Aorta (tissue), 5 donors: ENCODE measurements around the gene GPRIN3. TPM values are rescaled to one million over a fixed set of nuclear protein-coding genes. Genes with fewer than 3 reads are reported as not detected.

Source experiments
- ATAC-seq: fragments of 200-7000 bp; cut with Tn5 transposase; one replicate; pipeline ENCODE4 v1.9.1; 2022; ENCODE audit warnings: moderate library complexity; ENCODE audit not compliant: low FRiP score
- DNase-seq, 2 donors: peaks; one replicate each; pipeline ENCODE4 v3.0.0-alpha.2; 2020
- H3K27ac ChIP-seq, 2 donors: one replicate each; pipeline ENCODE4 v1.5.1; 2013; ENCODE audit warnings: low read length in 2 of 2, mild to moderate bottlenecking in 2 of 2, moderate library complexity in 2 of 2, control low read depth in 1 of 2, inconsistent platforms in 1 of 2, low read depth in 1 of 2
- H3K27me3 ChIP-seq, 2 donors: one replicate each; pipeline ENCODE4 v1.6.1; 2013; ENCODE audit warnings: control low read depth in 1 of 2, low read length in 1 of 2, mild to moderate bottlenecking in 1 of 2, moderate library complexity in 1 of 2; ENCODE audit not compliant: insufficient read depth in 2 of 2, control insufficient read depth in 1 of 2
- H3K36me3 ChIP-seq, 2 donors: one replicate each; pipeline ENCODE4 v1.6.1; 2013; ENCODE audit warnings: control low read depth in 1 of 2, low read length in 1 of 2, mild to moderate bottlenecking in 1 of 2; ENCODE audit not compliant: insufficient read depth in 2 of 2, control insufficient read depth in 1 of 2
- H3K4me1 ChIP-seq, 2 donors: one replicate each; pipeline ENCODE4 v1.6.1; 2013; ENCODE audit warnings: low read length in 2 of 2, control low read depth in 1 of 2, mild to moderate bottlenecking in 1 of 2, moderate library complexity in 1 of 2; ENCODE audit not compliant: insufficient read depth in 2 of 2, control insufficient read depth in 1 of 2
- H3K4me3 ChIP-seq, 2 donors: one replicate each; pipeline ENCODE4 v1.5.1; 2013; ENCODE audit warnings: low read length in 2 of 2, control low read depth in 1 of 2, mild to moderate bottlenecking in 1 of 2
- H3K9me3 ChIP-seq: one replicate; pipeline ENCODE4 v1.6.1; 2013; ENCODE audit warnings: mild to moderate bottlenecking, low read length; ENCODE audit not compliant: control insufficient read depth
- WGBS, 2 donors: extraction: QIAGEN DNeasy Blood & Tissue Kit; methylation state at CpG; one replicate each; pipeline ENCODE4 v1.1.7; 2013; 5-methylcytosine and 5-hydroxymethylcytosine counted together
- intact Hi-C, 2 donors: fragments of 100-400 bp; cut with DNase I; formaldehyde crosslinking; loops; one replicate each; pipeline versions ENCODE4 v1.14.2 to v1.15.0; 2022
- polyA plus RNA-seq, 2 donors: library from polyadenylated mRNA; stranded (reverse); fragments of 200-250 nt; gene quantifications; one replicate each; pipeline ENCODE4 v1.2.3, GENCODE V29; 2013
- total RNA-seq, 2 donors: library from RNA; stranded (reverse); fragmentation: NEBNext Ultra II Directional; extraction: Animal tissue kit (Norgen Biotek cat#: 25700); gene quantifications; one replicate each; pipeline ENCODE4 v1.2.1, GENCODE V29; 2021
- donor health status: healthy with polysubstance abuse.
- donor health status: Bipolar disorder and iron deficiency.
- donor health status: DM: no; HTN: no; CAD: no.
- donor health status: DM: no; HTN: no; CAD: no.
- donor health status: DM: yes; HTN: yes; CAD: no.

Gene GPRIN3
- total and polyA plus RNA-seq, 4 donors, result 0.08 to 9.8 (median 3.9) TPM

- H3K9me3 ChIP-seq, result no peaks in the 10 kb centered on the region
- peak; percentile 11 for ATAC-seq
- intact Hi-C loops, result no loop called here
- H3K4me3 ChIP-seq, result no peak overlapping the region
- H3K27me3 ChIP-seq, result no peaks in the 10 kb centered on the region
- WGBS, 2 donors, result 91 to 94% methylated on average over 2 of the region's 2 CpGs
- no peaks in the 10 kb centered on the region for H3K4me1 ChIP-seq
- no peak overlapping the region for H3K27ac ChIP-seq
- no peak for DNase-seq
- no peaks in the 10 kb centered on the region for H3K36me3 ChIP-seq
These were observed 109.7 kb downstream of the GPRIN3 start for GRCh38 chr4:89197920-89198319.

- Histone ChIP-seq H3K9me3 (no peaks in the 10 kb centered on the region), H3K27me3 (no peaks in the 10 kb centered on the region), H3K4me1 (no peaks in the 10 kb centered on the region), H3K4me3 (no peak overlapping the region), H3K36me3 (no peaks in the 10 kb centered on the region), H3K27ac (no peak overlapping the region)
- DNase-seq (no peak), ATAC-seq (no peak)
- intact Hi-C loops, result no loop called here
- 19% methylated on average over 2 of the region's 2 CpGs for WGBS, 2 donors
These were observed 110.9 kb downstream of the GPRIN3 start for GRCh38 chr4:89196745-89197144.

- Histone ChIP-seq H3K27me3 (no peaks in the 10 kb centered on the region), H3K4me3 (no peak overlapping the region), H3K27ac (no peak overlapping the region), H3K36me3 (no peaks in the 10 kb centered on the region), H3K4me1 (no peaks in the 10 kb centered on the region), H3K9me3 (no peaks in the 10 kb centered on the region)
- WGBS, 2 donors, result 52 to 66% methylated on average over 2 of the region's 2 CpGs
- intact Hi-C loops, result no loop called here
- ATAC-seq (no peak), DNase-seq (no peak)
These were observed 111.4 kb downstream of the GPRIN3 start for GRCh38 chr4:89196056-89196674.

GRCh38 chr4:89193843-89194242 is 113.8 kb downstream of the GPRIN3 start:
- WGBS, 2 donors, result 8 to 13% methylated on average over 3 of the region's 3 CpGs
- H3K27me3 ChIP-seq, result no peaks in the 10 kb centered on the region
- no peaks in the 10 kb centered on the region for H3K4me1 ChIP-seq
- intact Hi-C loops, result no loop called here
- DNase-seq (no peak), ATAC-seq (no peak)
- H3K36me3 ChIP-seq, result no peaks in the 10 kb centered on the region
- no peaks in the 10 kb centered on the region for H3K9me3 ChIP-seq
- no peak overlapping the region for H3K4me3 ChIP-seq
- H3K27ac ChIP-seq, result no peak overlapping the region

Other genes starting within 250 kb of the GPRIN3 start
- gene TIGD2, start 196.3 kb downstream of the GPRIN3 start, total RNA-seq, result 1 to 10 TPM; 1.5 to 2.2 TPM
- gene TIGD2, start 196.3 kb downstream of the GPRIN3 start, polyA plus RNA-seq, result 1 to 10 TPM; 1.2 to 1.5 TPM